HL-60 (cell line): ENCODE results near the gene HOTAIR.

ENCODE experiments used
- DNase-seq, 2 experiments: peaks; one replicate each; pipeline ENCODE4 v3.0.0-alpha.2; 2010 to 2020; ENCODE audit warnings: low read depth in 1 of 2, low spot score in 1 of 2
- H3K27ac ChIP-seq: fragments of 250-450 bp; sonication (Bioruptor Pico); replicated peaks from 2 replicates; pipeline ENCODE4 v1.5.1; 2020; ENCODE audit warnings: mild to moderate bottlenecking, moderate library complexity
- H3K27me3 ChIP-seq: fragments of 250-450 bp; sonication (Bioruptor Pico); 2 replicates; pipeline ENCODE4 v1.5.1; 2021; ENCODE audit warnings: mild to moderate bottlenecking, moderate library complexity; ENCODE audit not compliant: insufficient read depth, poor library complexity, severe bottlenecking
- H3K4me3 ChIP-seq: replicated peaks from 2 replicates; pipeline ENCODE4 v1.5.1; 2011; ENCODE audit warnings: mild to moderate bottlenecking, control low read depth, low read length; ENCODE audit not compliant: insufficient read depth
- CTCF ChIP-seq: IDR thresholded peaks from one replicate; pipeline ENCODE4 v1.5.1; 2011; ENCODE audit warnings: low read length, control low read depth, inconsistent platforms; ENCODE audit not compliant: insufficient read depth
- GABPA ChIP-seq: IDR thresholded peaks from 2 replicates; pipeline ENCODE4 v1.6.1; 2012; ENCODE audit warnings: low read depth
- POLR2AphosphoS5 ChIP-seq: IDR thresholded peaks from 2 replicates; pipeline ENCODE4 v1.6.1; 2012; ENCODE audit warnings: low read depth
- REST ChIP-seq: IDR thresholded peaks from 2 replicates; pipeline ENCODE4 v1.6.1; 2012; ENCODE audit warnings: low read depth; ENCODE audit not compliant: insufficient replicate concordance
- SPI1 ChIP-seq: IDR thresholded peaks from 2 replicates; pipeline ENCODE4 v1.6.1; 2012; ENCODE audit warnings: low read depth, mild to moderate bottlenecking, borderline replicate concordance

HOTAIR gene

DNA sequence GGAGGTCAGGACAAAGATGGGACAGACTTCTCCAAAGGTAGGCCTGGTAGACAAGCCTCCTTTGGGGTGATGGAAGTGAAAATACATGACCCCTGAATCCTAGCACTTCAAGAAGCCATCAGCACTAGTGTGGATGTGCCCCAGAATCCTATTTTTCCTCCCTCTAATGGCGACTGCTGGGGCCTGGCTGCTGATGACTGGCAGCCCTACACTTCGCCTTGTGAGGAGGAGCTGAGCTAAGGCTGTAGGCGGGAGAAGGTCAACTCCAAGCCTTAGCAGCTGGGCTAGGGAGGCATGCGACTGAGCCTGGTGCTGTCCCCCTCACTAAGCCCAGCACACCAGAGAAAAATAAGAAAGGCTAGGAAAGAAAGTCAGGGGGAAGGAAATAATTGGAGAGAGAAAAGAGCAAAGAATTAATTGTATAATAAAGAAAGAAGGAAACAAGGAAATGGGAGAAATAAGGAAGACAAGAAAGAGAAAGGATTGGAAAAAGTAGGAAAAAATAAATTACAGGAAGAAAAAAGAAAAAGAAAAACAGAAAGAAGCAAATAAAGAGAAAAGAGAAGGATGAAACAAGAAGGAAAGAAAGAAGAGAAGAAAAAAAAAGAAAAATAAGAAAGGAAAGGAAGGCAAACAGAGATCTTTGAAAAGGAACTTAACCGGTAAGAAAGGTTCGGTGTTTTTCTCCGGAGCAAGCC, 5.5 kb upstream of the HOTAIR start:
- TF ChIP-seq SPI1, result no peak
- TF ChIP-seq GABPA, result no peak
- TF ChIP-seq CTCF, result no peak
- Histone ChIP-seq H3K27ac (no peak overlapping the region), H3K4me3 (no peak overlapping the region), H3K27me3 (peaks cover 57% of the 10 kb centered on the region)
- DNase-seq, result no peak

DNA sequence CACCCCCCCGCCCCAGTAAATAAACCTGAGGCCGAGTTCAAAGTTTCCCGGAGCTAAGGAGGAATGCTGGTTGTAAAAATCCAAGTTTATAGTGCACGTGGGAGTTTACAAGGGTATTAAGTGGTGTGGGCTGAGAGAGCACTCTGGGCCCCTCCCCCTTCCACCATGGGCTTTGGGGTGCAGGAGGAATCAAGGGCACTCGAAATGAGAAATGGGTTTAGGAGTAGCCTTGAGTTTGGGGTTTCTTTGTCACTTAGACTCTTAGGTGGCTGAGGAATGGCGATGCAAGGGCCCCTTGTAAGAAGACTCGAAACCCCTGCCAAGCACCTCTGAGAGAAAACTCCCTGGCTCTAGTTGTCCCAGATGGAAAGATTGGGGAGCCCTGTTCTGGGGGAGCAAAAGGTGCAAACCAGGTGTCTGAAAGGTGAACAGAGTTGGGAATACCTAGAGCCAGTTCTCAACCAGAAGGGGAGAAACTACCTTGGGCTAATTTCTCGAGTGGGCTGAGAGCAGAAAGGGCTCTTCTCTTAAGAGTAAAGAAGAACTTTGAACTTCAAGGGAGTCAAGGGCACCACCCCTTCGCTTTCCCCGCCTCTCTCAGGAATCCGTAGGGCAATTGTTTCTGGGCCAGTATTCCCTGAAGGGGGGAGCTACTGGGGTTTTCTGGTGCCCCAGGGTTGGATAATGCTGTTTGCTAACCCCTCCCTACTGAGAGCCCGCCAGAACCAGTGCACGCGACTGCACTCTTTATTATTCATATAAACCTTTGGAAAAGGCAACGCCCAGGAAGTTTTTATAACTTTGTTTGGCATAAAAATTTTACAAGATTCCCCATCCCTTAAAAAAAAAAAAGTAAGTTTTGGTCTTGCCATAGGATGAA, 4.0 kb upstream of the HOTAIR start:
- DNase-seq, result no peak
- Histone ChIP-seq H3K4me3 (no peak overlapping the region), H3K27me3 (peaks cover 68% of the 10 kb centered on the region), H3K27ac (no peak overlapping the region)
- TF ChIP-seq POLR2AphosphoS5, result no peak
- no peak for TF ChIP-seq REST
- TF ChIP-seq GABPA, result no peak
- no peak for TF ChIP-seq SPI1
- no peak for TF ChIP-seq CTCF

DNA sequence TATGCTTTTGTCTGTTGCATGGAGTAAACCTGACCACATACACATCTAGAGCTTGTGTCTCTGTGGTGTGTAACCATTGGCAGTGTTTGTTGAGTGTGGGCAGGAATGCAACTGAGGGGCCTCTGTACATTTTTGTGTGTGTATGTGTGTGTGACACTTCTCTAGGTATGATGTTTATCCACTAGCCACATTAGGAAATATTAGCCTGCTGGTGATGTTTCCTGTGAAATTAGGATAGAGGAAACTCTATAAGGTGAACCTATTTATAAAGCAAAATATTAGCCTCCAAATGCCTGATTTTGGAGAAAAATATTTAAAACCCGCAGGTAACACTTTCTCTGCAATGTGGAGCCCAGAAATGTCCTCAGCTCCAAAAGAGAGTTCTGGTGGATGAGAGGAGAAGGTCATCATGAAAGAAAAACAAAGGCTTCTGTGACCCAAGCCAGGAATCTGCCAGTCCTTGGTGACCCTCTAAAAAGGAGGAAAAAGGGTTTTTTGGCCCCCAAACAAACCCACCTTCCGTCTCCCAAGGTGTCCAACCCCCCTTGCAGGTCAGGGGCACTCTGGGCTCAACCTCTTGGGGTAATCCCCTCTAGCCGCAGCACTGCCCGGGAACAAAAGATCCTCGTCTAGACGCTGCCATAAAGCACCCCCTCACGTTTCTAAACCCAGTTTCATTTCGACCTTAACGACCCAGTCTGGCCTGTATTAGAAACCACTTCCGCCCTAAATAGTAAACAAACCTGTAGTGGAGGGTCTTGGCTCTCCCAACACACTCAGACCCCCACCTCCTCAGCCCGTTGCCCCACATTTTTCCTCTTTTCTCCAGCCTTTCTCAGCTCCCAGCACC, 3.1 kb upstream of the HOTAIR start:
- no peak for DNase-seq
- TF ChIP-seq POLR2AphosphoS5, result no peak
- no peak for TF ChIP-seq GABPA
- TF ChIP-seq CTCF, result no peak
- TF ChIP-seq REST, result no peak
- no peak for TF ChIP-seq SPI1
- no peak overlapping the region for H3K4me3 ChIP-seq
- peaks cover 77% of the 10 kb centered on the region for H3K27me3 ChIP-seq
- no peak overlapping the region for H3K27ac ChIP-seq
